NCI-H1105 (cell line): ENCODE data around the gene XRCC6.
"Not testable (repeated sequence)": the region's sequence is repeated elsewhere in the genome, so short reads cannot be mapped to it uniquely, and the experiment has no call there.

ENCODE experiments used
- DNase-seq: peaks from one replicate; lab custom pipeline; 2025; lab: John Stamatoyannopoulos, UW

The XRCC6 gene

GRCh38 chr22:41598891-41599635, 22.0 kb upstream of the XRCC6 start:
- no peak for DNase-seq

GRCh38 chr22:41600976-41601375, 20.1 kb upstream of the XRCC6 start:
- no peak for DNase-seq

DNA sequence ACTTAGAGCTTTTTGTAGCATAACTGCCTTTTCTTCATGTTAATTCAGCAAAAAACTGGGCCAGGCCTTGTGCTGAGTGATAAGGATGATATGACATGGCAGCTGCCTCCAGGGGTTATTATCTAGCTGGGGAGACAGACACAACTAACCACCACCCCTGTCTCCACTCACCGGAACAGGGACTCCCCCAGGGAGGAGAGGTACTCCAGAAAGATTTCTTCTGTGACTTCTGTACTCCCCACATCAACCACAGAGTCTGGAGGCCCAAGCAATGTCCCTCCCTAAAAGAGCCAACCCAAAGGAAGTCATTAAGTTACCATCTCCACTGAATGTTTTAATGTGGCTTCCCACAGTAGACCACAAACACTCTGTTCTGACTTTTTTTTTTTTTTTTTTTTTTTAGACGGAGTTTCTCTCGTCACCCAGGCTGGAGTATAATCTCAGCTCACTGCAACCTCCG, 17.2 kb upstream of the XRCC6 start:
- no peak for DNase-seq

- no peak for DNase-seq
These were observed 12.7 kb upstream of the XRCC6 start for GRCh38 chr22:41608386-41608785.

GRCh38 chr22:41612603-41613306, 8.3 kb upstream of the XRCC6 start:
- no peak for DNase-seq

- DNase-seq: no peak
These were observed 7.6 kb upstream of the XRCC6 start for GRCh38 chr22:41613456-41613855.

GRCh38 chr22:41619979-41620588, 1.0 kb upstream of the XRCC6 start:
- peak; percentile 71 for DNase-seq

- DNase-seq: no peak
These were observed 451 bp upstream of the XRCC6 start, which contains the start of gene DESI1 for GRCh38 chr22:41620589-41621098. TSS of gene DESI1 (minus strand) at chr22:41621043. CDS start at chr22:41620839, 204 bp downstream.

DNA sequence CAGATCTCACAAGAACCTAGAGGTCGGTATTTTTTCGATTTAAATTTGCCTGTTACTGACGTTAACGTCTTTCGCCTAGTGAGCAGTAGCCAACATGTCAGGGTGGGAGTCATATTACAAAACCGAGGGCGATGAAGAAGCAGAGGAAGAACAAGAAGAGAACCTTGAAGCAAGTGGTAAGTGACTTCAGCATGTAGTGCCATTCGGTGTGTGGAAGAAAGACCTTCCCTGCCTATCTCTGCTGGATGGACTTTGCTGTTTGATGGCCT, 750 bp downstream of the XRCC6 start:
- DNase-seq: no peak

- no peak for DNase-seq
These were observed 4.5 kb downstream of the XRCC6 start for GRCh38 chr22:41625577-41625976.

DNA sequence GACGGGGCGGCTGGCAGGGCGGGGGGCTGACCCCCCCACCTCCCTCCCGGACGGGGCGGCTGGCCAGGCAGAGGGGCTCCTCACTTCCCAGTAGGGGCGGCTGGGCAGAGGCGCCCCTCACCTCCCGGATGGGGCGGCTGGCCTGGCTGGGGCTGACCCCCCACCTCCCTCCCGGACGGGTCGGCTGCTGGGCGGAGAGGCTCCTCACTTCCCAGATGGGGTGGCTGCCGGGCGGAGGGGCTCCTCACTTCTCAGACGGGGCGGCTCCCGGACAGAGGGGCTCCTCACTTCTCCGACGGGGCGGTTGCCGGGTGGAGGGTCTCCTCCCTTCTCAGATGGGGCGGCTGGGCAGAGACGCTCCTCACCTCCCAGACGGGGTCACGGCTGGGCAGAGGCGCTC, 10.0 kb downstream of the XRCC6 start:
- DNase-seq: not testable (repeated sequence)

GRCh38 chr22:41631615-41632014, 10.5 kb downstream of the XRCC6 start:
- DNase-seq: not testable (repeated sequence)

DNA sequence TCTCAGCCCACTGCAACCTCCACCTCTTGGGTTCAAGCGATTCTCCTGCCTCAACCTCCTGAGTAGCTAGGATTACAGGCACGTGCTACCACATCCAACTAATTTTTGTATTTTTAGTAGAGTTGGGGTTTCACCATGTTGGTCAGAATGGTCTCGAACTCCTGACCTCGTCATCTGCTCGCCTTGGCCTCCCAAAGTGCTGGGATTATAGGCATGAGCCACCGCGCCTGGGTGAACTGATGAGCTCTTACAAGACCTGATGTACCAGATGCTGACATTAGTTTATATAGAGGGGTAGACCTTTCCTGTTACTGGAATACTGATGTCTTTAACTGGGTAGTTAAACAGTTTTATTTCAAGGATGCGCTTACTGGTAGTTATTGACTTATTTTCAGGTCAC, 13.5 kb downstream of the XRCC6 start:
- not testable (repeated sequence) for DNase-seq

- DNase-seq: no peak
These were observed 15.4 kb downstream of the XRCC6 start for GRCh38 chr22:41636467-41636866.

GRCh38 chr22:41637623-41638022, 16.5 kb downstream of the XRCC6 start:
- DNase-seq: not testable (repeated sequence)

- no peak for DNase-seq
These were observed 17.0 kb downstream of the XRCC6 start for GRCh38 chr22:41638124-41638523.

DNA sequence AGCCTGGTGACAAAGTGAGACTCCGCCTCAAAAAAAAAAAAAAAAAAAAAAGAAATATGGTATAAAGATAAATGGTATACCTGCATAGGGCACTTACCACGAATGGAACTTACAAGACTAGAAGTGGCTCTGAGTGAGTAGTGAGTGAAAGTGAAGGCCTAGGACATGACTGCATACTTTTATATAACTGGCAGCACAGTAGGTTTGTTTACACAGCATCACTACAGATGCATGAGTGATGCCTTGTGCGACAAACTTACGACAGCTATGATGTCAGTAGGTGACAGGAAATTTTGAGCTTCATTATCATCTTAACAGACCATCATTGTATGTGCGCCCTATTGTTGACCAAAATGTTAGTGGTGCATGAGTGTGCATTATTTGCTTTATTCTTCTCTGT, 17.7 kb downstream of the XRCC6 start:
- no peak for DNase-seq

DNA sequence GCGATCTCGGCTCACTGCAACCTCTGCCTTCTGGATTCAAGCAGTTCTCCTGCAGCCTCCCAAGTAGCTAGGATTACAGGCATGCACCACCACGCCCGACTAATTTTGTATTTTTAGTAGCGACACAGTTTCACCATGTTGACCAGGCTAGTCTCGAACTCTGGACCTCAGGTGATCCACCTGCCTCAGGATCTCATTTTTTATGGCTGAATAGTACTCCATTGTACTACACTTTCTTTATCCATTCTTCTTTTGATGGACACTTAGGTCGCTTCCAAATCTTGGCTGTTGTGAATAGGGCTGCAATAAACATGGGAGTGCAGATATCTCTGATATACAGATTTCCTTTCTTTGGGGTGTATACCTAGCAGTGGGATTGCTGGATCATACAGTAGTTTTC, 20.8 kb downstream of the XRCC6 start:
- no peak for DNase-seq

DNA sequence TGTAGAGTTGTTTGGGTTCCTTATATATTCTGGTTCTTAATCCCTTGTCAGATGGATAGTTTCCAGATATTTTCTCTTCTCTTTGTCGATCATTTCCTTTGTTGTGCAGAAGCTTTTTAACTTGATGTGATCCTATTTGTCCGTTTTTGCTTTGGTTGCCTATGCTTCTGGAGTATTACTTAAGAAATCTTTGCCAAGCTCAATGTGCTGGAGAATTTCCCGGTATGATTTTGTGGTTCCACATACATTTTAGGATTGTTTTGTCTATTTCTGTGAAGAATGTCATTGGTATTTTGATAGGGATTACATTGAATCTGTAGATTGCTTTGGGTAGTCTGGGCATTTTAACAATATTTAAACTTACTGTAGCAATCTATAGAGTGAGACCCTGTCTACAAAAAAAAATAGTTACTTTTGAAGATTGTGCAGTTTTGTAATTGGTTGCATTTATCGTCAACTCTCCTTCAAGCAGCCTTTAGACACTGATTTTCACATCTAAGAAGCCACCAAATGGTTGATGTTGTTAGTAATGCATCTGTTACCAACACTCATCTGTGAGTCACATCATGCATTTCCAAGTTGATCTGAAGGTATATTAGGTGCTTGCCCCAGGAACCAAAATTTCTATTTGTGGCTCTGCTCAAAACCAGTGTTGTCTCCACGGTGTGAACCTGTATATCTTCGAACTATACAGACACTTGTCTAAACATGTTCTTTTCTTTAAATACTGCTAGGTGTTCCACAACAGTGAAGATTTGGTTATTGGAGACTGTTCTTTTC, 21.4 kb downstream of the XRCC6 start:
- no peak for DNase-seq

- DNase-seq: no peak
These were observed 26.7 kb downstream of the XRCC6 start for GRCh38 chr22:41647771-41648170.

GRCh38 chr22:41648432-41648831, 27.3 kb downstream of the XRCC6 start:
- DNase-seq: no peak

DNA sequence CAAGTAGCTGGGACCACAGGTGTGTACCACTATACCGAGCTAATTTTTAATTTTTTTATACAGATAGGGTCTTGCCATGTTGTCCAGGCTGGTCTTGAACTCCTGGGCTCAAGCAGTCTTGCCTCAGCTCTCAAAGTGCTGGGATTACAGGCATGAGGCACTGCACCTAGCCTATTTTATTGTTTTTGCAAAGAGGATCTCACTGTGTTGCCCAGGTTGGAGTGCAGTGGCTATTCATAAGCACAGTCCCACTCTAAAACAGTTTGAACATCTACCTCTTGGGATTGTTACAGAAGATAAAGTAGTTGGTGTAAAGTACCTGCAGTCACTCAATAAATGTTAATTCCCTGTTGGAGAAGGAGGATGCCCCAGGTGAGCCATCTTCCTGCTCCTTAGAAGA, 29.1 kb downstream of the XRCC6 start:
- DNase-seq: no peak
